Sigmoid colon (tissue), 4 donors: ENCODE results near the gene NOS3.

ENCODE experiments used
- CTCF ChIP-seq, 4 experiments: fragments of 450-650 bp in 3 of 4; fragments of 200-600 bp in 1 of 4; IDR thresholded peaks; one replicate each; pipeline ENCODE4 v1.5.1; 2016 to 2019; ENCODE audit warnings: antibody characterized with exemption in 4 of 4, mild to moderate bottlenecking in 3 of 4, moderate library complexity in 2 of 4
- EP300 ChIP-seq, 4 donors: sonication (generic); formaldehyde crosslinking; IDR thresholded peaks; one replicate each; pipeline ENCODE4 v1.6.1; 2017; ENCODE audit warnings: antibody characterized with exemption in 4 of 4
- POLR2A ChIP-seq, 2 donors: fragments of 450-650 bp; IDR thresholded peaks; one replicate each; pipeline ENCODE4 v1.6.1; 2016; ENCODE audit warnings: antibody characterized with exemption in 2 of 2, mild to moderate bottlenecking in 2 of 2, moderate library complexity in 2 of 2
- POLR2AphosphoS5 ChIP-seq, 4 donors: sonication (generic); formaldehyde crosslinking; IDR thresholded peaks; one replicate each; pipeline ENCODE4 v1.6.1; 2017; ENCODE audit warnings: antibody characterized with exemption in 4 of 4

DNA sequence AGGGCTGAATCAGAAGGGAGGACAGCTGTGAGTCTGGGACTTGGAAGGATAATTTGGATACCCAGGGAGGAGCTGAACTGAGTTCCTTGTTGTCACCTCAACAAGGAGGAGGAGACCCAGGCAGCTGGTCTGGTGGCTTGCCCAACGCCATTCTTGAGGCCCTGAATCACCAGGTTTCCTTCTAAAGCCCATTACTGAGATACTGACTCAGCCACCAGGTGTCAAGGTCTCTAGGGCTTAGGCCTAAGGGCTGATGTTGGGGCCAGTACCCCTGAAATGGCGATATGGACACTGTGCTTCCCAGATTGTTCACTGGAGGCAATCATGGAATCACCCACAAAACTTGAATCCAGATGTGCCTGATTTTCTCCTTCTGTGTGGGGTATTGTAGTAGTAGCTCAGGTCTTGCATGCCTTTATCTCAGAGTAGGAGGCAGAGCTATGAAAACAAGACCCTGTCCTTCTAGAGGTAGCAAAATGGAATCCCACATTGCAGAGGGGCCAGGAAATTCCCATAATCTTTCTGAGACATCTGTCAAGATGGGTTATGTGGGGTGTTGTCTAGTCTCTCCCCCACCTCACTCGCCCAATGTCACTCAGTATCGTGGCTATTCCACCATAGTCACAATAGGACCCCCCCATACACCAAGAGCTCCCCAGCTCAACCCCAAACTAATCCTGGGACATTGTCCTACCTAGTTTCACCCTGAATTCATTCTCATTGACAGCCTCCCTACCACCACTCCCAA, 35.3 kb downstream of the NOS3 start:
- TF ChIP-seq CTCF (IDR thresholded peaks at IDR 0.05), result no peak
- no peak for TF ChIP-seq POLR2AphosphoS5 (IDR thresholded peaks at IDR 0.05)
- TF ChIP-seq POLR2A (IDR thresholded peaks at IDR 0.05), result no peak
- no peak for TF ChIP-seq EP300 (IDR thresholded peaks at IDR 0.05)
